ENCODE results near the gene IL11. TPM values are rescaled to one million over a fixed set of nuclear protein-coding genes. Genes with fewer than 3 reads are reported as not detected.
A peak's percentile ranks its signal among the peaks of the same experiment; 100 is the strongest.

Gene IL11
- total RNA-seq, 4 donors from 2014 or later = 0.21 TPM; not detected in 3

- no peaks in the 10 kb centered on the region for H3K36me3 ChIP-seq
- H3K4me3 ChIP-seq = no peak overlapping the region
- no peak for DNase-seq (ENCODE audit: low spot score in 2 of 2)
- H3K27ac ChIP-seq = no peak overlapping the region
- TF ChIP-seq POLR2A (IDR thresholded peaks at IDR 0.05) (no peak), EP300 (IDR thresholded peaks at IDR 0.05) (no peak), CTCF (IDR thresholded peaks at IDR 0.05) (no peak)
- H3K4me1 ChIP-seq = peaks cover 0 to 8% (median 3%) of the 10 kb centered on the region in 4 donors
- no peaks in the 10 kb centered on the region for H3K9me3 ChIP-seq
- peaks cover 3 to 40% of the 10 kb centered on the region in 2 donors for H3K27me3 ChIP-seq
- 76 to 82% methylated on average over 32 of the region's 32 CpGs for WGBS, 2 donors
Measured at GRCh38 chr19:55358943-55359908, 11.0 kb downstream of the IL11 start.

- TF ChIP-seq POLR2A (IDR thresholded peaks at IDR 0.05) (no peak), CTCF (IDR thresholded peaks at IDR 0.05) (no peak), EP300 (IDR thresholded peaks at IDR 0.05) (no peak)
- Histone ChIP-seq H3K27me3 (peaks cover 3 to 47% of the 10 kb centered on the region in 2 donors), H3K4me3 (no peak overlapping the region), H3K27ac (no peak overlapping the region), H3K36me3 (no peaks in the 10 kb centered on the region), H3K4me1 (peaks cover 0 to 15% (median 7%) of the 10 kb centered on the region in 4 donors), H3K9me3 (no peaks in the 10 kb centered on the region)
- 82 to 90% methylated on average over 19 of the region's 19 CpGs for WGBS, 2 donors
- no peak for DNase-seq (ENCODE audit: low spot score in 2 of 2)
Measured at GRCh38 chr19:55358493-55358892, 11.8 kb downstream of the IL11 start.

- Histone ChIP-seq H3K27ac (no peak overlapping the region), H3K4me3 (no peak overlapping the region), H3K27me3 (peaks cover 5 to 73% of the 10 kb centered on the region in 2 donors), H3K9me3 (no peaks in the 10 kb centered on the region), H3K36me3 (peaks cover 0 to 4% (median 0%) of the 10 kb centered on the region in 3 donors), H3K4me1 (peaks cover 0 to 22% (median 8%) of the 10 kb centered on the region in 4 donors)
- TF ChIP-seq CTCF (IDR thresholded peaks at IDR 0.05) = no peak
- TF ChIP-seq EP300 (IDR thresholded peaks at IDR 0.05) = no peak
- TF ChIP-seq POLR2A (IDR thresholded peaks at IDR 0.05) = no peak
- no peak for DNase-seq (ENCODE audit: low spot score in 2 of 2)
- WGBS, 2 donors = 25 to 46% methylated on average over 8 to 13 of the region's 13 CpGs
Measured at GRCh38 chr19:55355213-55355821, 14.9 kb downstream of the IL11 start.

- peaks cover 5 to 74% of the 10 kb centered on the region in 2 donors for H3K27me3 ChIP-seq
- no peaks in the 10 kb centered on the region for H3K9me3 ChIP-seq
- peak within 1 kb of the TSS; percentile 8 to 50 (median 26) for H3K4me3 ChIP-seq
- 1 to 4% methylated on average over 16 to 19 of the region's 43 CpGs for WGBS, 2 donors
- H3K27ac ChIP-seq = no peak within 1 kb of the TSS
- TF ChIP-seq EP300 (IDR thresholded peaks at IDR 0.05) (no peak), CTCF (IDR thresholded peaks at IDR 0.05) (no peak), POLR2A (IDR thresholded peaks at IDR 0.05) (no peak)
- H3K4me1 ChIP-seq = peaks cover 0 to 22% (median 8%) of the 10 kb centered on the region in 4 donors
- H3K36me3 ChIP-seq = peaks cover 0 to 4% (median 0%) of the 10 kb centered on the region in 3 donors
- DNase-seq (ENCODE audit: low spot score in 2 of 2) = no peak
Measured at GRCh38 chr19:55354698-55355212, 15.5 kb downstream of the IL11 start, which contains the start of gene COX6B2. Gene COX6B2 (minus strand): TSS chr19:55354719. CDS start chr19:55354521, 198 bp downstream.

Data from tibial nerve (tissue), 4 donors.